PC-9 (cell line): Measurements from ENCODE around the gene AKAP13.

ENCODE experiments used
- EZH2 ChIP-seq: fragments of 200-600 bp; sonication (generic); IDR thresholded peaks from 2 replicates; pipeline ENCODE4 v1.8.0; 2017; ENCODE audit warnings: antibody characterized with exemption, low read depth
- TF ChIP-seq, protein P1 (sequence below): fragments of 200-600 bp; sonication (generic); conservative IDR thresholded peaks from 2 replicates; pipeline ENCODE4 v1.6.1; 2017; ENCODE audit warnings: mixed run types, antibody characterized with exemption, mild to moderate bottlenecking, moderate library complexity

DNA sequence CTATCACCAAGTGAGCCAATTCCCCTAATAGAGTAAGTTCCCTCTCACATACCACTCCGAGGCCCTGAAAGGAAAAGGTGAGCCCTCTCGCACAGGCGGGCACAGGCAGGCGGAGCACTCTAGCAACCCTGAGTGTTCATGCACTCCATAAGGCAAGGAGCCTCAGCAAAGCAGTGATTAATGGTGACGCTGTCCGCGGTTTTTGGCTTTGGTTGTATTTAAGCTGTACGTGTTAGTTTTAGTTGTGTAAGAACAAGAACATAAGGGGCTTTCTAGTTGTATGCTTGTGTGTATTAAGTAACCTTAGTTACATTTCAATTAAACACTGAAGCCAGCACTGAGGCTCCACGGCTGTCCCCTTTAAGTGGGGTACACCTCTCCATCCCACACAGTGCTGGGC, 381.2 kb downstream of the AKAP13 start:
- TF ChIP-seq, protein P1, sequence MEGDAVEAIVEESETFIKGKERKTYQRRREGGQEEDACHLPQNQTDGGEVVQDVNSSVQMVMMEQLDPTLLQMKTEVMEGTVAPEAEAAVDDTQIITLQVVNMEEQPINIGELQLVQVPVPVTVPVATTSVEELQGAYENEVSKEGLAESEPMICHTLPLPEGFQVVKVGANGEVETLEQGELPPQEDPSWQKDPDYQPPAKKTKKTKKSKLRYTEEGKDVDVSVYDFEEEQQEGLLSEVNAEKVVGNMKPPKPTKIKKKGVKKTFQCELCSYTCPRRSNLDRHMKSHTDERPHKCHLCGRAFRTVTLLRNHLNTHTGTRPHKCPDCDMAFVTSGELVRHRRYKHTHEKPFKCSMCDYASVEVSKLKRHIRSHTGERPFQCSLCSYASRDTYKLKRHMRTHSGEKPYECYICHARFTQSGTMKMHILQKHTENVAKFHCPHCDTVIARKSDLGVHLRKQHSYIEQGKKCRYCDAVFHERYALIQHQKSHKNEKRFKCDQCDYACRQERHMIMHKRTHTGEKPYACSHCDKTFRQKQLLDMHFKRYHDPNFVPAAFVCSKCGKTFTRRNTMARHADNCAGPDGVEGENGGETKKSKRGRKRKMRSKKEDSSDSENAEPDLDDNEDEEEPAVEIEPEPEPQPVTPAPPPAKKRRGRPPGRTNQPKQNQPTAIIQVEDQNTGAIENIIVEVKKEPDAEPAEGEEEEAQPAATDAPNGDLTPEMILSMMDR = no peak
- no peak for TF ChIP-seq EZH2
